ENCODE data around the gene OGFOD3.
"Not testable (repeated sequence)": the region's sequence is repeated elsewhere in the genome, so short reads cannot be mapped to it uniquely, and the experiment has no call there.

The OGFOD3 gene

DNA sequence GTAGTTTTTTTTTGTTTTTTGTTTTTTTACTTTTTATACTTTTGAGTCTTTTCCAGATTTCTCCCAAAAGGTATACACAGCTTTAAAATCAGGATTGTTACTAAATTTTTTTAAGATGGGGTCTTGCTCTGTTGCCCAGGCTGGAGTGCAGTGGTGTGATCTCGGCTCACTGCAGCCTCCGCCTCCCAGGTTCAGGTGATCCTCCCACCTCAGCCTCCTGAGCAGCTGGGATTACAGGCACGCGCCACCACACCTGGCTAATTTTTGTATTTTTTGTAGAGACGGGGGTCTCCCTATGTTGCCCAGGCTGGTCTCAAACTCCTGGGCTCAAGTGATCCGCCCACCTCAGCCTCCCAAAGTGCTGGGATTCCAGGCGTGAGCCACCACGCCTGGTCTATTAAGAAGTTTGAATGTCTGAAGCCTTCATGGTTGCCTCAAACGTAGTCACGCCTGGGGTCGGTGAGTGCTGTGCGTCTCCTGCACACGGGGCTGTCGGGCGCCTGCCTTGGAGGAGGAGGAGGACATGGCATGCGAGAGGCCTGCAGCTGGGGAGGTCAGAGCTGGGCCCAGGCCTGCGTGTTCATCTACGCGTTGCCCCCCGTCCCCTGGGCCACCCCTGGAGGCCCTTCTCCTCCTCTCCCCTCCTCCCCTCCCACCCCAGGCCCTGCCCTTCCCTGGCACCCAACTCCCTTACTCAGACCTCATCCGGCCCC is 36.0 kb downstream of the OGFOD3 start:
- not testable (repeated sequence) for H3K36me3 Mint-ChIP-seq, H3K27ac Mint-ChIP-seq, H3K9me3 Mint-ChIP-seq, H3K4me1 Mint-ChIP-seq, H3K4me3 Mint-ChIP-seq
- peaks cover 16% of the 10 kb centered on the region for H3K27me3 Mint-ChIP-seq

DNA sequence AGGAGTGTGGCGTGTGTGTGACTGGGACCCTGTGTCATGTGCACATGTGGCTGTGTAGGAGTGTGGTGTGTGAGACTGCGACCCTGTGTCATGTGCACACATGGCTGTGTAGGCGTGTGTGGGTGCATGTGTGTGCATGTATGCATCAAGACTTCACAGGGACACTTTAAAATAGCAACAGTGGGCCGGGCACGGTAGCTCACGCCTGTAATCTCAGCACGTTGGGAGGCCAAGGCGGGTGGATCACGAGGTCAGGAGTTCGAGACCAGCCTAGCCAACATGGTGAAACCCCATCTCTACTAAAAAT is 36.7 kb downstream of the OGFOD3 start:
- not testable (repeated sequence) for H3K4me3 Mint-ChIP-seq, H3K27ac Mint-ChIP-seq, H3K36me3 Mint-ChIP-seq, H3K4me1 Mint-ChIP-seq, H3K9me3 Mint-ChIP-seq
- H3K27me3 Mint-ChIP-seq = peaks cover 18% of the 10 kb centered on the region

DNA sequence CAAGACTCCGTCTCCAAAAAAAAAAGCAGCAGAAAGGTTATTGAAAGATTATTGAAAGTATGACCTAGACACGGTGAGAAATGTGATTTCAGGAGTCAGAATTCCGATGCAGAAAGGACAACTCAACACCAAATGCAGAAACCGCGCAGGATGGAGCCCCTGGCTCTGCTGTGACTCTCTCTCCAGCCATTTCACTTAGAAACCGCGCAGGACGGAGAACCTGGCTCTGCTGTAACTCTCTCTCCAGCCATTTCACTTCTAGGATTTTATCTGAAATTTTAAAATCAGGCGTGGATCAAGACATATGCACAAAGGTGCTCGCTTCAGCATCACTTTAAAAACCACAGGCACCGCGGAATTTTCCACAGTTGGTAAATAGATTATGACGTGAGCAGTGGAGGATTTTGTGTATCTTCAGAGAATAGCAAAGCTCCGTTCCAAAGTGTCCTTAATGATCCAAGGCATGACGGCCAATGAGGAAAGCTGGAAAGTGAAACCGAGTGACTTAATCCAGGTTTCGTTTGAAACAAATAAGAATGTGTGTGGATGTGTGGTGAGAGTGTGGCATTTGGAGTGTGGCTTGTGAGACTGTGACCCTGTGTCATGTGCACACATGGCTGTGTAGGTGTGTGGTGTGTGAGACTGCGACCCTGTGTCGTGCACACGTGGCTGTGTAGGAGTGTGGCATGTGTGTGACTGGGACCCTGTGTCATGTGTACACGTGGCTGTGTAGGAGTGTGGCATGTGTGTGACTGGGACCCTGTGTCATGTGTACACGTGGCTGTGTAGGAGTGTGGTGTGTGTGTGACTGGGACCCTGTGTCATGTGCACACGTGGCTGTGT is 37.3 kb downstream of the OGFOD3 start:
- Mint-ChIP-seq H3K27ac (no peak overlapping the region), H3K27me3 (peaks cover 20% of the 10 kb centered on the region), H3K4me1 (no peaks in the 10 kb centered on the region), H3K36me3 (no peaks in the 10 kb centered on the region), H3K4me3 (no peak overlapping the region), H3K9me3 (no peaks in the 10 kb centered on the region)

DNA sequence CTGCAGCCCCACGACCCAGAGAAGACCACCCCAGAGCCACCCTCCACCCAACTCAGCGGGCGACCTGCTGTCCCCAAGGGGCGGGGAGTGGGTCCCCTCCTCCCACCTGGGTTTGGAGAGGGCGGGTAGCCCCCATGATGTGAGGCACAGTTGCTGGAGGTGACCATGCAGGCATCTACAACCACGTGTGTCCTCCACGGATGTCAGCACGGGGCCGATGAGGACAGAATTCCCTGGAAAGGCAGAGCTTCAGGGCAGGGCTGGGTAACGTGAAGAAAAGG is 39.7 kb downstream of the OGFOD3 start:
- peaks cover 18% of the 10 kb centered on the region for H3K27me3 Mint-ChIP-seq
- H3K4me3 Mint-ChIP-seq = no peak overlapping the region
- no peaks in the 10 kb centered on the region for H3K36me3 Mint-ChIP-seq

DNA sequence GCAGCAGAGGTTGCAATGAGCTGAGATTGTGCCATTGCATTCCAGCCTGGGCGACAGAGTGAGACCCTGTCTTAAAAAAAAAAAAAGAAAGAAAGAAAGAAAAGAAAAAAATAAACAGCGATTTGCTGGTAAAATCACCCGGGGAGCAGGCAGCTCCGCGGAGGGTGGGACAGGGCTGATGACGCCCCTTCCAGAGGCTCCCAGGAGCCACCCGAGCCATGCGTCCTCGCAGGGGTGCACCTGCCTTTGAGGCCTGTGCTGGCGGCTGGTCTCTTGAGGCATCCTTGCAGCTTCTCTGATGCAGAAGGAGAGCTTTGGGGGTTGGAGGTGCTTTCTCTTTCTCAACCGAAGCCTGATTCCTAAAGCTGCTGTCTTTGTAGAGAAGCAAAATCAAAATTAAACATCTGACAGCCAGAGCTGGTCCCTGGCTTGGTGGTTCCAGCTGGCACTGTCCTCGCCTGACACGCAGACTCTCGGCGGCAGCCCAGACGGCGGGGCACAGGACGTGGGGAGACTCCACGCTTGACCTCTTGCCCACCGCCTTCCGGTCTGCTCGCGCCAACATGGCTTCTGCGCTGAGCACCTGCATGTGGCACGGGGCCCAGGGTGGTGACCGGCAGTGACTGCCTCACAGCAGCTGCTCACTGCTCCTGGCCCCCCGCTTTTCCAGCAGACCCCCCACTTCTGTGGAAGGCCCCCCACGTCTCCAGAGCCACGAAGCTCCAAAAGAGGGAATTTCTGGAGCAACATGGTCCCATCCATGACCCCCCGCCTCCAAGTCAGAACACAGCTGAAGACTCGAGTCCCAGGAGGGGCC is 40.3 kb downstream of the OGFOD3 start:
- peaks cover 24% of the 10 kb centered on the region for H3K27me3 Mint-ChIP-seq
- H3K36me3 Mint-ChIP-seq = no peaks in the 10 kb centered on the region

More for the DNA sequence above, 39.7 kb downstream of the OGFOD3 start:
- Mint-ChIP-seq H3K9me3 (no peaks in the 10 kb centered on the region), H3K4me1 (no peaks in the 10 kb centered on the region), H3K27ac (no peak overlapping the region)

DNA sequence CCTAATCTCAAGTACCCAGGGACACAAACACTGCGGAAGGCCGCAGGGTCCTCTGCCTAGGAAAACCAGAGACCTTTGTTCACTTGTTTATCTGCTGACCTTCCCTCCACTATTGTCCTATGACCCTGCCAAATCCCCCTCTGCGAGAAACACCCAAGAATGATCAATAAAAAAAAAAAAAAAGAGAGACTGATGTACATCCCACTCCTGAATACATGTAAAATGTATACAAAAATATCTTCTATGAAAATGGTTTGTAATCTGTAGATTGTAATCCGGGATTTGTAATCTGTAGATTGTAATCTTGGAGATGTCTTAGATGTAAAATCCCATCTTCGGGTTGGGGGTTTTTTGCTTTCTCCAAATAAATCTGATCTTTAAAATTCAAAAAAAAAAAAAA is 41.1 kb downstream of the OGFOD3 start:
- H3K4me1 Mint-ChIP-seq, H3K4me3 Mint-ChIP-seq: not testable (repeated sequence)
- peaks cover 29% of the 10 kb centered on the region for H3K27me3 Mint-ChIP-seq

More for the DNA sequence above, 40.3 kb downstream of the OGFOD3 start:
- Mint-ChIP-seq H3K4me1 (peaks cover under 1% of the 10 kb centered on the region), H3K4me3 (no peak overlapping the region), H3K27ac (no peak overlapping the region), H3K9me3 (no peaks in the 10 kb centered on the region)

DNA sequence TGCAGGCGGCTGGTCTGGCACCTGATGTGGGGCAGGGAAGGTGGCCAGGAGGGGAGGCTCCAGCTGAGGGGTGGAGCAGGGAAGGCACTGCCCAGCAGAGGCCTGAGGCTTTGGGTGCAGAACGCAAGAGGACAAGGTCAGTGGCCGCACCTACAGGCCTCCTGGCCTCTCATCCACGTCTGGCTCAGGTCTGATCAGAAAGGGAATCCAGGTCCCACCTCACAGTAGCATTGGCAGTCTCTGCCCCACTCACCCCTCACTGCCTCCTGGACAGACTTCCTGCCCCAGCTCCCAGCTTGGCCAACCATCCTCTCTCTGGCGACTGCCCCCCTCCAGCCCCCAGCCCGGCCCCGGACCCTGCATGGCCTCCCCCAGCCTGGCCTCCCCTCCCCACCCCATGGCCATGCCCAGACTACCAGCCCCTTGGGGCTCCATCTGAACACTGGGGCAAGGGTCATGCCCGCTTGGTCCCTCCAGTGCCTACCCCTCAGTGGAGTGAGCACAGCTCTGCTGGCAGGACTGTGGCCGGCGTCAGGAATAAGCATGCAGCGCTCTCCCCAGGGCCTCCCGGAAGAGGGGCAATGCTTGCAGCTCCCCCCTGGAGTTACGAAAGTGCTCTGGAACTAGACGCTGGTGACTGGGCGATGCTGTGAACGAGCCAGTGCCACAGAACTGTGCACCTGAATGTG is 42.2 kb downstream of the OGFOD3 start:
- H3K36me3 Mint-ChIP-seq = no peaks in the 10 kb centered on the region
- peaks cover 29% of the 10 kb centered on the region for H3K27me3 Mint-ChIP-seq
- no peak overlapping the region for H3K27ac Mint-ChIP-seq
- no peak overlapping the region for H3K4me3 Mint-ChIP-seq
- peaks cover 5% of the 10 kb centered on the region for H3K4me1 Mint-ChIP-seq
- no peaks in the 10 kb centered on the region for H3K9me3 Mint-ChIP-seq

More for the DNA sequence above, 41.1 kb downstream of the OGFOD3 start:
- not testable (repeated sequence) for H3K36me3 Mint-ChIP-seq, H3K9me3 Mint-ChIP-seq, H3K27ac Mint-ChIP-seq

DNA sequence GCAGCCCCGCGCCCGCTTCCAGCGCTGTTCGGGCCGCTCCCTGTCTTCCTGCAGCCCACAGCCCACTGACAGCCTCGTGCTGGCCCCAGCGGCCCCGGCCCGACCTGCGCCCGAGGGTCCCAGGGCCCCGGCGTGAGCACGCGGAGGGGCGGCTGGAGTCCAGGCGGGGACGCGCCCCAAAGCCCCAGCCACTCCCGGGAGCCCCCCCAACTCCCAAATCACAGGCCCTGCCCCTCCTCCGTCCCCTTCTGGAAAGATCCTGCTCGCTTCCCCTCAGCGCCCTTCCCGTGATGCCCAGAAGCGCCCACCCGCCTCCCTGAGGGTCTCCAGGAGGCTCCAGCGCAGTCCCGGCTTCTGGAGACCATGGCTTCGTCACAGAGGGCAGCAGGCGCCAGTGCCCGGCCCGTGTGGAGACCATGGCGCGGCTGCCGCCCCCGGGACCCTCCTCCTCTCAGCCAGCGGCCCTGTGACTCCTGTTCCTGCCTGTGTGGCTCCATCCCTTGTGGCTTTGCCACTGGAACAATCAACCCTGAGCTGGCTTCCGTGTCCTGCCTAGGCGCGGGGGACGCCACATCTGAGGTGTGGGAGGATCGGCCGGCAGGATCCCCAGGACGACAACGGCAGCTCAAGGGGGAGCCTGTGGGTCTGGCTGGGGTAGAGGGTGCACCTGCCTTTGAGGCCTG is 42.9 kb downstream of the OGFOD3 start:
- H3K36me3 Mint-ChIP-seq = no peaks in the 10 kb centered on the region
- H3K9me3 Mint-ChIP-seq = no peaks in the 10 kb centered on the region
- H3K27me3 Mint-ChIP-seq = peaks cover 29% of the 10 kb centered on the region
- H3K4me1 Mint-ChIP-seq = peaks cover 12% of the 10 kb centered on the region
- no peak overlapping the region for H3K4me3 Mint-ChIP-seq
- no peak overlapping the region for H3K27ac Mint-ChIP-seq

DNA sequence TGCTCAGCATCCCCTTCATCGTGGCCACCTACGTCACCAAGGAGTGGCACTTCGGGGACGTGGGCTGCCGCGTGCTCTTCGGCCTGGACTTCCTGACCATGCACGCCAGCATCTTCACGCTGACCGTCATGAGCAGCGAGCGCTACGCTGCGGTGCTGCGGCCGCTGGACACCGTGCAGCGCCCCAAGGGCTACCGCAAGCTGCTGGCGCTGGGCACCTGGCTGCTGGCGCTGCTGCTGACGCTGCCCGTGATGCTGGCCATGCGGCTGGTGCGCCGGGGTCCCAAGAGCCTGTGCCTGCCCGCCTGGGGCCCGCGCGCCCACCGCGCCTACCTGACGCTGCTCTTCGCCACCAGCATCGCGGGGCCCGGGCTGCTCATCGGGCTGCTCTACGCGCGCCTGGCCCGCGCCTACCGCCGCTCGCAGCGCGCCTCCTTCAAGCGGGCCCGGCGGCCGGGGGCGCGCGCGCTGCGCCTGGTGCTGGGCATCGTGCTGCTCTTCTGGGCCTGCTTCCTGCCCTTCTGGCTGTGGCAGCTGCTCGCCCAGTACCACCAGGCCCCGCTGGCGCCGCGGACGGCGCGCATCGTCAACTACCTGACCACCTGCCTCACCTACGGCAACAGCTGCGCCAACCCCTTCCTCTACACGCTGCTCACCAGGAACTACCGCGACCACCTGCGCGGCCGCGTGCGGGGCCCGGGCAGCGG is 43.6 kb downstream of the OGFOD3 start:
- no peaks in the 10 kb centered on the region for H3K9me3 Mint-ChIP-seq
- no peak overlapping the region for H3K27ac Mint-ChIP-seq
- H3K27me3 Mint-ChIP-seq = peaks cover 24% of the 10 kb centered on the region
- H3K4me1 Mint-ChIP-seq = peaks cover 14% of the 10 kb centered on the region
- no peak overlapping the region for H3K4me3 Mint-ChIP-seq
- no peaks in the 10 kb centered on the region for H3K36me3 Mint-ChIP-seq

DNA sequence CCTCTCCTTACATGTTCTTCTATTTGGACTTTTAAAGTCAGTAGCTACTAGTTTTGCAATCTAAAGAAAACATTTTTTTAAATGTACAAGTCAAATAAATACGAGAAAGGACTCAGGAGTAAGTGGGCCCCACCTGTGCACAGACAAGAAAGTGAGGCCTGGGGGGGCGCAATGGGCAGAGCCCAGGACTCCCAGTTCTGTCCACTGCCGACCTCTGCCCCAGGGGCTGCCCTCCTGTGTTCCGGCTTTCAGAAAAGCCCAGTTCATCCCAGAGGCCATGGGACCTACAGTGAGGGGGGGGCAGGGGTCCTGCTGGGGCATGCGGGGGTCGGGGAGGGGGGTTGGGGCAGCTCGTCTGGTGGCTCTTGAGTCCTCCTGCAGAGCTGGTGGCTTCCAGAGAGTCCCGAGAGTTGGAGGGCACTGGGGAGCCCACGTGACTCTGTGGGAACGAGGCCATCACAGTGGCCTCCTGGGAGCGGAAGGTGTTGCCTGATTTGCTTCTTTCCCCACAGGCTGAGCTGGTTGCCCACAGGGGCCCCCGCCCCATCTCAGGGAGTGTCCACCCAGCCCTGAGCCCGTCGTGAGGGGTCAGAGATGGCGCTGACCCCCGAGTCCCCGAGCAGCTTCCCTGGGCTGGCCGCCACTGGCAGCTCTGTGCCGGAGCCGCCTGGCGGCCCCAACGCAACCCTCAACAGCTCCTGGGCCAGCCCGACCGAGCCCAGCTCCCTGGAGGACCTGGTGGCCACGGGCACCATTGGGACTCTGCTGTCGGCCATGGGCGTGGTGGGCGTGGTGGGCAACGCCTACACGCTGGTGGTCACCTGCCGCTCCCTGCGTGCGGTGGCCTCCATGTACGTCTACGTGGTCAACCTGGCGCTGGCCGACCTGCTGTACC is 44.4 kb downstream of the OGFOD3 start:
- Mint-ChIP-seq H3K36me3 (no peaks in the 10 kb centered on the region), H3K9me3 (no peaks in the 10 kb centered on the region), H3K4me3 (no peak overlapping the region), H3K4me1 (peaks cover 14% of the 10 kb centered on the region), H3K27ac (no peak overlapping the region), H3K27me3 (peaks cover 26% of the 10 kb centered on the region)

DNA sequence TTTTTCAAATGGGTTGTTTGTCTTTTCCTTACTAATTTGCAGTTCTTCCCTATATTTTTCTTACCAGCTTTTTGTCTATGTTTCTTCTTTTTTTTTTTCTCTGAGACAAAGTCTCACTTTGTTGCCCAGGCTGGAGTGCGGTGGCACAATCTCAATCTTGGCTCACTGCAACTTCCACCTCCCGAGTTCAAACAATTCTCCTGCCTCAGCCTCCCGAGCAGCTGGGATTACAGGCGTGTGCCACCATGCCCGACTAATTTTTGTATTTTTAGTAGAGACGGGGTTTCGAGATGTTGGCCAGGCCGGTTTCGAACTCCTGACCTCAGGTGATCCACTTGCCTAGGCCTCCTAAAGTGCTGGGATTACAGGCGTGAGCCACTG is 45.3 kb downstream of the OGFOD3 start:
- H3K27ac Mint-ChIP-seq, H3K9me3 Mint-ChIP-seq, H3K36me3 Mint-ChIP-seq: not testable (repeated sequence)
- peak overlapping the region; percentile 9 for H3K4me3 Mint-ChIP-seq
- peaks cover 14% of the 10 kb centered on the region for H3K4me1 Mint-ChIP-seq
- H3K27me3 Mint-ChIP-seq = peaks cover 24% of the 10 kb centered on the region

DNA sequence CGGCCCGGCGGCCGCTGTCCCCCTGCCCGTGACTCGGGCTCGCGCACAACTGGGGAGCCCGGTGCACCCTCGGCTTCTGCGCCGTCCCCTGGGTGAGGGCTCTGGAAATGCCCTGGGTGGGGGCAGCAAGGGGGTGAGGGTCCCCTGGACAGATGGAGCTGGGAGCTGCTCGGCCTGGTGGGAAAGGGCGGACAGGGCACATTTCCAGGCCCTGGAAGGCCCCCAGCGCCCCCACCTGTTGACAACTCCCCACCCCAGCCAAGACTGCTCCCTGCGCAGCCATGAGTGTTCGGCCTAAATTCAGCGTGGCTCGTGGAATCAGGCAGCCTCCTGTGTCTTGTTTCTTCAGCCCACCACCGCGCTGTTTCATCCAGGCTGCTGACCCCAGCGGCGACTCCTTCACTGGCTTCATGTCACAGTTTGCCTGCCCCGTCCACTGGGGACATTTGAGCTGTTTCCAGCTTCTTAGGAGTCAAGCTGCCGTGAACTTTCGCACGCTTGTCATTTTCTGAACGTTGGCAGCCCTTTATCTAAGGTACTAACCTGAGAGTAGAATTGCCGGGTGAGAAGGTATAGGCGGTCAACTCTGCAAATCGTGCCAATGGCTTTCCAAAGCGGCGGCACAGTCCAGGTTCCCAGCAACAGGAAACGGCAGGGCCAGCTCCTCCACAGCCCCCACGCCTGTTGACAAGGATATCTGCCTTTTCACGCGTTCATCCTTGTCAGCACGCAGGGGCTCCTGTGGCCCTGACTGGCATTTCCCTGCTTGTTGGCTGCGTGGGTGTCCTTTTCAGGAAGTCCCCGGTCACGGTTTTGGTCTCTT is 45.9 kb downstream of the OGFOD3 start:
- Mint-ChIP-seq H3K4me1 (peaks cover 14% of the 10 kb centered on the region), H3K4me3 (peak overlapping the region; percentile 58), H3K27ac (no peak overlapping the region), H3K36me3 (no peaks in the 10 kb centered on the region), H3K27me3 (peaks cover 24% of the 10 kb centered on the region), H3K9me3 (no peaks in the 10 kb centered on the region)

Data from activated naive CD4-positive, alpha-beta T cell treated with anti-CD3 and anti-CD28 coated beads, Interleukin-2, amount 50 U/mL, for 24 hours (primary cell).